GM12875 (cell line): ENCODE data around the gene PTHLH.

Experiments used
- H3K4me3 ChIP-seq: one replicate; pipeline ENCODE4 v1.5.1; 2011; ENCODE audit warnings: low read depth, low read length, control low read depth
- CTCF ChIP-seq: IDR thresholded peaks from 2 replicates; pipeline ENCODE4 v1.5.1; 2011; ENCODE audit warnings: low read depth, mild to moderate bottlenecking, control low read depth, inconsistent platforms, low read length, moderate library complexity, borderline replicate concordance; ENCODE audit not compliant: insufficient read depth

Gene PTHLH

DNA sequence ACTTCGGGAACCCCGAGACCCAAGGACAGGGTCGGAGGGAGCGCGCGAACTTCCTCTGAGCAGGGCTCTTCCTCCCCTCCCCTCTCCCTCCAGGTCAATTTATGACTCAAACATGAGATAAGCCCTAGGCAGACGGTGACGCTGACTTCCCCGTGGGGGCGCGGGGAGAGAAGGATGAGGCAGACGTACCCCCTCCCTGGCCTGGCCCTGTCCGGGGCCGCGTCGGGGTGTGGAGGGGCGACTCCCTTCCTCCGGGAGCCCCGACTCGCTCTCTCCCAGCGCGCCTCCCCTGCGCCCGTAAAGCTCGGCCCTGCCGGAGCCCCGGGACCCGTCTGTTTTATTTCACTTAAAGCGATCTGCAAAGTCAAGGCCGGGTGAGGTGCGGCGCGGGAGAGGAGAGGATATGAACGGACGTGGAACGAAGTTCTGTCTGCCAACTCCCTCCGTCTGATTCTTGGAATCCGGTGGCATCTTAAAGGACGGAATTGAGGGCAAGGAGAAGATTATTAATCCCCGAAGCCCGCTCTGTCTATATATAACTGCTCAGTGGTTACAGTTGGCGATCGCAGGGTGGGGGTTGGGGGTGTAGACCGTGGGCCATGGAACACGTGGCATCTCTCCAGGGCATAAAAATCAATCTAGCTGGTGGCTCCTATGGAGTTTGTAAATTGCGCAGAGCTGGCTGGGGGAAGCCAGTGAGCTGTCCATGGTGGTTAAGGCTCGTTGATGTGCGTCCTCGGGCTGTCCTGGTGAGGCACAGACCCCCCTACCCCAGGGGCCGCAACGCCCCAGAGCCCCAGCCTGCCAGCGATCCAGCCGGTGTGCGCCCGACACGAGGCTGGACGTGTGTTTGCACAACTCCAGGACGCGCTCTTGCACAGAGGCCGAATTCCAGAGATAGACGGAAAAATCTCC, 2.9 kb upstream of the PTHLH start:
- no peak for TF ChIP-seq CTCF
- no peak overlapping the region for H3K4me3 ChIP-seq

DNA sequence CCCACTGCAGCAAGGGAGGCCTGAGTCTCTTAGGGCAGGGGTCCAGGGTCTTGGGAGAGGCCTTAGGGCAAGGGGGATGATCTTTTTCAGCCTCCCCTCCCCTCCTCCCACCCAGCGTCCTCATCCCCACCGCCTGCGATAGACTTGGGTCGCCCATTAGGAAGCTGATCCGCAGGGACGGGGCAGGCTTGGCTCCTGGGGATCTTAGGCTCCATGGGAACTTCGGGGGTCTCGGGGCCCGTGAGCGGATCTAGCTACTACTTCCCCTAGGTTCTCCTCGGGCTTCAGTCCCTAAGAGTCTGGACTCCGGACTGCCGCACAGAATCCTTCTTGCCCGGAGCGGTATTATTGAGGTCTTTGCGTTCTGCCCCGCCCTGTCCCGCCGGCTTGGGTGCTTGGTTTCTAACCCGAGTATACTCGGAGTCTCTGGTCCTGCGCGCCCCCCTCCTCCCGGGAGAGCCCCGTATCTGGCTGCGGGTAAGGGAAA, 2.2 kb upstream of the PTHLH start:
- no peak overlapping the region for H3K4me3 ChIP-seq
- TF ChIP-seq CTCF = no peak

- no peak for TF ChIP-seq CTCF
- H3K4me3 ChIP-seq = no peak overlapping the region
Measured at GRCh38 chr12:27973487-27973890, 956 bp upstream of the PTHLH start.

- no peak for TF ChIP-seq CTCF
- no peak overlapping the region for H3K4me3 ChIP-seq
Measured at GRCh38 chr12:27971606-27972005, 927 bp downstream of the PTHLH start.

- no peak overlapping the region for H3K4me3 ChIP-seq
- no peak for TF ChIP-seq CTCF
Measured at GRCh38 chr12:27971121-27971489, 1.4 kb downstream of the PTHLH start.

DNA sequence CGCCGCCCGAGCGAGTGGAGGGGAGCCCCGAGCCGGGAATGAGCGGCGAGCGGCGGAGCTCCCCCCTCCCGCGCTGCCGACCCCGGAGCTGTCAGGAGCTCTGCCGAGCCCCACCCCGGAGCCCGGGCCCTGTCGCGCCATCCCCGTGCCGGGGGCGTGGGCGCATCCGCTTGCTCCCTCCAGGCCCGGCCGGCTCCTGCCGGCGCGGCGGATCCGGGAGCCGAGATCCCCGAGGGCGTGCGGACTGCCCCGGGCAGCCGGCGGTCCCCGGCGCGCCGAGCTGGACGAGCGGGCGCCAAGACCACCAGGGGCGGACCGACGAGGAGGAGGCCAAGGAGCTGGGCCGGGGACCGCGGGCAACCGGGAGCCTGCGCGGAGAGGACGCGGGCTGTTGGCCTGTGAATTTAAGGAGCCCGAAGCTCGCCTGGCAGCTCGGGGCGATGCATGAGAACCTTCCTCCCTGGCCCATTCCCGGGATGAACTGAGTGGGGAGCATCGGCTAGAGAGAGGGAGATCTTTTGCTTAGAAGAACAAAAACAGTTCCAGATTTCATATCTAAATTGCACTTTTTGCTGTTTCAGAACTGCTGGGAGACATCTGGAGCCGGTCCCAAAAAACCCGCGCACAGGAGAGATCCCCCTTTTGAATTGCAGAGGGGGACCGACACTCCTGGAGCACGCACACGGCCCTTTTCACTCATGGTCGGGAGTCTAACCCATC, 2.0 kb downstream of the PTHLH start:
- H3K4me3 ChIP-seq = peak overlapping the region; percentile 43

More for the DNA sequence above, 2.0 kb downstream of the PTHLH start:
- TF ChIP-seq CTCF = no peak
